Retinal pigment epithelial cell (primary cell): ENCODE measurements around the gene ST7.

Experiments
- DNase-seq: peaks from one replicate; pipeline ENCODE4 v3.0.0-alpha.2; 2010; ENCODE audit warnings: low read depth
- H3K4me3 ChIP-seq: 2 replicates; pipeline ENCODE4 v1.5.1; 2011; ENCODE audit warnings: mild to moderate bottlenecking, low read length, control low read depth, moderate library complexity
- CTCF ChIP-seq: conservative IDR thresholded peaks from 2 replicates; pipeline ENCODE4 v1.5.1; 2011; ENCODE audit warnings: low read depth, low read length, control low read depth, inconsistent platforms

Gene ST7

GRCh38 chr7:117075934-117076333, 122.6 kb downstream of the ST7 start:
- no peak for DNase-seq
- H3K4me3 ChIP-seq = no peak overlapping the region
- TF ChIP-seq CTCF = no peak

- no peak for DNase-seq
- H3K4me3 ChIP-seq = no peak overlapping the region
- no peak for TF ChIP-seq CTCF
Measured at GRCh38 chr7:117076426-117076943, 123.2 kb downstream of the ST7 start.

- no peak overlapping the region for H3K4me3 ChIP-seq
- no peak for DNase-seq
- TF ChIP-seq CTCF = no peak
Measured at GRCh38 chr7:117077658-117078057, 124.4 kb downstream of the ST7 start.

- no peak for TF ChIP-seq CTCF
- DNase-seq = no peak
Measured at GRCh38 chr7:117082647-117083046, 129.3 kb downstream of the ST7 start.

GRCh38 chr7:117083648-117084047, 130.3 kb downstream of the ST7 start:
- no peak for TF ChIP-seq CTCF
- DNase-seq = no peak
- H3K4me3 ChIP-seq = no peak overlapping the region

More at GRCh38 chr7:117082647-117083046, 129.3 kb downstream of the ST7 start:
- H3K4me3 ChIP-seq = no peak overlapping the region

- DNase-seq = no peak
- no peak overlapping the region for H3K4me3 ChIP-seq
- no peak for TF ChIP-seq CTCF
Measured at GRCh38 chr7:117084286-117084685, 131.0 kb downstream of the ST7 start.

- TF ChIP-seq CTCF = no peak
- no peak for DNase-seq
- H3K4me3 ChIP-seq = no peak overlapping the region
Measured at GRCh38 chr7:117085275-117085674, 132.0 kb downstream of the ST7 start.
